ENCODE data around the gene TNRC18. TPM values are rescaled to one million over a fixed set of nuclear protein-coding genes. Genes with fewer than 3 reads are reported as not detected.
"Not testable (repeated sequence)": the region's sequence is repeated elsewhere in the genome, so short reads cannot be mapped to it uniquely, and the experiment has no call there.

TNRC18 gene
- total RNA-seq, 2 experiments from 2014 or later, result 39.4 to 48.6 TPM

DNA sequence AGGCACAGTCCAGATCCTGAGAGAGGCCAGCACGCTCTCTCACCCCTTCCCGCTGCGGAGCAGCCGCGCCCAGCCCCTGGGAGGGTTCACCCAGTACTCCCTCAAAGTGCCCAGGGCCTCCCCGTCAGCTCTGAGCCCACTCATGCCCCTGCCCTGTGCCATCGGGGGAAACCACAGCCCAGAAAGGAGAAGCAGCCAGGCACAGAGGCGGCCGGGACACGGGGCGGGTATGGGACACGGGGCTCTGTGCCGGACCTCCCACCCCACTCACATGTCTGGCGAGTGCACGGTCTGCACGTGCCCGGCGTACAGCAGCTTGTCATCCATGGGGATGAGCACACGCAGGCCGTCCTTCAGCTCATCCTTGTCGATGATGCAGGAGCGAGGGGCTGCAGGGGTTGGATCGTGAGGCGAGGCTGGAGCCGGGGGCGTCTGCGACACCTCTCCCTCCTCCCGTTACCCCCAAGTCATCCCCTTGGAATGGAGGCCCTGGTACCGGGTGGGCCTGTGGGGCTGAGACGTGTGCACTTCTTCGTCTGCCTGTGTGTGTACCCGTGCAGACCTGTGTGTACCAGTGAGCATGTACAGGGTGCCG is 102.7 kb downstream of the TNRC18 start:
- DNase-seq (no peak), ATAC-seq (no peak)
- intact Hi-C loops (cut with DNase I, micrococcal nuclease), result no loop called here
- no peak overlapping the region for H3K4me3 Mint-ChIP-seq
- no peaks in the 10 kb centered on the region for H3K27me3 Mint-ChIP-seq
- CTCF ChIA-PET, result interaction anchor here (0.6 kb wide), 1 partner anchor 81 kb away, joined by 3 read pairs; no protein-coding TSS in a partner anchor
- POLR2A ChIA-PET, result interaction anchor here (0.6 kb wide), 1 partner anchor 75 kb away, joined by 10 read pairs; no protein-coding TSS in a partner anchor
- H3K36me3 Mint-ChIP-seq (ENCODE audit: low read depth), result peaks cover 46% of the 10 kb centered on the region
- H3K4me1 Mint-ChIP-seq, result no peaks in the 10 kb centered on the region
- no peak overlapping the region for H3K27ac Mint-ChIP-seq
- peaks cover 9% of the 10 kb centered on the region for H3K9me3 Mint-ChIP-seq (ENCODE audit: low read depth)

DNA sequence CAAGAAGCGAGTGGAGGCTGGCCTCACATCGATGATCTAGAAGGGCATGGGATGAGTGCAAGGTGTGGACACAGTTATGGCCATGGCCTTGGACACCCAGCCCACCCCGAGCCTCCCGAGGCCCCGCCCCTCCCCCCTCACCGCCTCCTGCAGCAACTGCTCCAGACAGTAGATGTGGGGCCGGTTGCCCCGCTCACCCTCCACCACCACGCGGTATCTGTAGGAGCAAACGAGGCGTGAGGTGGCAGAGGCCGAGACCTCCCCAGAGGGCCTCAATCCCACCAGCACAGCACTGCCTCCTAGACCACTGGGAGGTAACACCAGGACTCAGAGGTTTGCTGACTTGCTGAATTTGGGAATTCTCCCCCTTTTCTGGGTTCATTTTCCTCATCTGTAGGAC is 103.2 kb downstream of the TNRC18 start:
- H3K27me3 Mint-ChIP-seq, result no peaks in the 10 kb centered on the region
- H3K4me3 Mint-ChIP-seq, result no peak overlapping the region
- no peak overlapping the region for H3K27ac Mint-ChIP-seq
- ChIA-PET CTCF (interaction anchor here (1.4 kb wide), 1 partner anchor 80 kb away, joined by 3 read pairs; no protein-coding TSS in a partner anchor), POLR2A (no interaction called here)
- H3K36me3 Mint-ChIP-seq (ENCODE audit: low read depth), result peaks cover 50% of the 10 kb centered on the region
- ATAC-seq (no peak), DNase-seq (no peak)
- H3K9me3 Mint-ChIP-seq (ENCODE audit: low read depth), result peaks cover 9% of the 10 kb centered on the region
- intact Hi-C loops (cut with DNase I, micrococcal nuclease), result no loop called here
- no peaks in the 10 kb centered on the region for H3K4me1 Mint-ChIP-seq

DNA sequence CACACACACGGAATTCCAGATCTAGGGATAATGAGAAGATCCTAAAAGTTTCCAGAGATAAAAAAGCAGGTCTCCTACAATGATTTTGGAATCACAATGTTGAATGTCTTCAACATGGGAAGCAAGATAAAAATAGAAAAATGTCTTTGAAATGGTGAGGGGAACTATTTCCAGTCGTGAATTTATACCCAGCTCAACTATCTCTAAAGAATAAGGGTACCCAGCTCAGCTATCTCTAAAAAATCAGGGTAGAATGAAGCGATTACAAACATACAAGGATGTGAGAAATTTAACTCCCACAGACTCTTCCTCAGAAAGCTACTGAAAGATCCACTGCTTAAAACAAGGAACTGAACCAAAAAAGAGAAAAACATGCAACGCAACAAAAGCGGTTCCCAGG is 105.0 kb downstream of the TNRC18 start:
- CTCF ChIA-PET, result not testable (repeated sequence)

DNA sequence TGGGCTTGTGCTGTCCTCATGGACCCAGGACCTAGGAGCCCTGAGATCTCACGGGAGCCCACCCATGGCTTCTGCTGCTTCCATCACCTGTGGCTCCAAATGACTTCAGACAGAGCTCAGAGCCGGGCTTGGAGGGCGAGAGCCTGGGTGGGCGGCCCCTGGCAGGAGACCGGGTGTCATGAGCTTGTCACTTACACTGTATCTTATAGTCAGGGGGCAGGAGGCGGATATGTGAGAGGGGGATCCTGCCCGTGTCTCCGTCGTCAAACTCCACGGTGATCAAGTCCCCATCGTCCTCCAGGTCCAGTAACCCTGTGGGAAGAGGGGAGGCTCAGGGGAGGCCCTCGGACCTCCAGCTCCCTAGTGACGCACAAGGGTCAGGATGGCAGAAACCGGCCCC is 107.9 kb downstream of the TNRC18 start:
- DNase-seq (no peak), ATAC-seq (no peak)
- intact Hi-C loops (cut with DNase I, micrococcal nuclease), result no loop called here
- peaks cover 49% of the 10 kb centered on the region for H3K36me3 Mint-ChIP-seq (ENCODE audit: low read depth)
- no peak overlapping the region for H3K4me3 Mint-ChIP-seq
- H3K9me3 Mint-ChIP-seq (ENCODE audit: low read depth), result peaks cover 9% of the 10 kb centered on the region
- no peaks in the 10 kb centered on the region for H3K27me3 Mint-ChIP-seq
- no peak overlapping the region for H3K27ac Mint-ChIP-seq
- CTCF ChIA-PET, result no interaction called here
- POLR2A ChIA-PET, result no interaction called here
- H3K4me1 Mint-ChIP-seq, result no peaks in the 10 kb centered on the region

More for the DNA sequence above, 105.0 kb downstream of the TNRC18 start:
- H3K27ac Mint-ChIP-seq; H3K9me3 Mint-ChIP-seq (ENCODE audit: low read depth); ATAC-seq; DNase-seq; POLR2A ChIA-PET; intact Hi-C loops (cut with DNase I, micrococcal nuclease); H3K27me3 Mint-ChIP-seq; H3K4me1 Mint-ChIP-seq; H3K4me3 Mint-ChIP-seq: not testable (repeated sequence)
- peaks cover 51% of the 10 kb centered on the region for H3K36me3 Mint-ChIP-seq (ENCODE audit: low read depth)

DNA sequence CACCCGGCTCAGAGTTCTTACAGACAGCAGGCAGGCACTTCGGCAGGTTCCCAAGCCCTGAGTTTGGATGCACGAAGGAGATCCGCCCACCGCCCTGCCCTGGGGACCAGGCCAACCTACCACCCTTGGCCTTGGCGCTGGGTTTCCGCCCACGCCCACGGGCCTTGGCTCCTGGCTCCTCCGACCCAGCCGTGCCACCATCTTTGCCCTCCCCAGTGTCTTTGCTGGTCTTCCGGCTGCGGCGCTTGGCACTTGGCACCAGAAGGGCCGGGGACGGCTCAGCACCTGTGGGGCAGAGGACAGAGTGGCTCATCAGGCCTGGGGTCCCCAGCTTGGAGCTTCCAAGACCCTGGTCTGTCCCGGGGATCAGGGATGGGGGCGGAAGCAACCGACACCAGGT is 108.8 kb downstream of the TNRC18 start:
- Mint-ChIP-seq H3K4me3 (no peak overlapping the region), H3K27me3 (no peaks in the 10 kb centered on the region), H3K4me1 (no peaks in the 10 kb centered on the region), H3K9me3 (ENCODE audit: low read depth) (peaks cover 9% of the 10 kb centered on the region), H3K36me3 (ENCODE audit: low read depth) (peaks cover 47% of the 10 kb centered on the region), H3K27ac (no peak overlapping the region)
- intact Hi-C loops (cut with DNase I, micrococcal nuclease), result no loop called here
- ATAC-seq, result no peak
- no peak for DNase-seq
- ChIA-PET CTCF (no interaction called here), POLR2A (no interaction called here)

DNA sequence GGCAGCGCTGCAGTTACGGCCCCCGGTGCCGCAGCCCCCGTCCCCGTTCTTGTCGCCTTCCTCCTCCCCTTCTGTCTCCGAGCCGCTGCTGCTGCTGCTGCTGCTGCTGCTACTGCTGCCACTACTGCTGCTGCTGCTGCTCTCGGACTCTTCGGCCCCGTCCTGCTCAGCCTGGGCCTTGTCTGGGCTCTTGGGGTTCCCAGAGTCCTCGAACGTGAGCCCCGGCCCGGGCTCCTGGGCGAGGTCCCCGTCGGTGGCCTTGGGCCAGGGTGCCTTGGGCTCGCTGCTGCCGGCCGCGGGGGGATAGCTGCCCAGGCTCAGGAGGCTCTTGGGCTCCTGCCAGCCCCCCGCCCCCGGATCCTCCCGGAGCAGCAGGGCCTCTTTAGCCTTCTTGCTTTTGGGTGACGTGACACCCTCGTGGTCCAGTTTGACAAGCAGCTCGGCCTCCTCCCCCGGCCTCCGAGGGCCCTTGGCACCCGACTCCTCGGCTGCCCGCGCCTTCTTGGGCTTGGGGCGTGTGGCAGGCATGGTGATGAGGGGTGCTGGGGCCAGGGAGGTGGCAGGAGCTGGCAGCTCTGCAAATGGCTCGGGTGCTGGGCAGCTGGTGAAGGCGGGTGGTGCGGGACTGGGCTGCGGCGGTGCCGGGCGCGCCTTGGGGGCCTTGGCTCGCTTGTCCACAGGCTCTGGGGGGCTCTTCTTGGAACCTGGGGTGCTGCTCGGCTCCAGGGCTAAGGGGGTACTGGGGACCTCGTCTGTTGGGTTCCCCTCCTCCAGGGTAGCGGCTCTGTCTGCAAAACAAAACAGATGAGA is 110.4 kb downstream of the TNRC18 start:
- DNase-seq; H3K27me3 Mint-ChIP-seq; H3K27ac Mint-ChIP-seq; intact Hi-C loops (cut with DNase I, micrococcal nuclease); H3K4me1 Mint-ChIP-seq; H3K4me3 Mint-ChIP-seq; ATAC-seq; POLR2A ChIA-PET; H3K9me3 Mint-ChIP-seq (ENCODE audit: low read depth): not testable (repeated sequence)
- CTCF ChIA-PET, result interaction anchor here (0.6 kb wide), 1 partner anchor 333 kb away, joined by 3 read pairs; no protein-coding TSS in a partner anchor
- H3K36me3 Mint-ChIP-seq (ENCODE audit: low read depth), result peaks cover 34% of the 10 kb centered on the region

DNA sequence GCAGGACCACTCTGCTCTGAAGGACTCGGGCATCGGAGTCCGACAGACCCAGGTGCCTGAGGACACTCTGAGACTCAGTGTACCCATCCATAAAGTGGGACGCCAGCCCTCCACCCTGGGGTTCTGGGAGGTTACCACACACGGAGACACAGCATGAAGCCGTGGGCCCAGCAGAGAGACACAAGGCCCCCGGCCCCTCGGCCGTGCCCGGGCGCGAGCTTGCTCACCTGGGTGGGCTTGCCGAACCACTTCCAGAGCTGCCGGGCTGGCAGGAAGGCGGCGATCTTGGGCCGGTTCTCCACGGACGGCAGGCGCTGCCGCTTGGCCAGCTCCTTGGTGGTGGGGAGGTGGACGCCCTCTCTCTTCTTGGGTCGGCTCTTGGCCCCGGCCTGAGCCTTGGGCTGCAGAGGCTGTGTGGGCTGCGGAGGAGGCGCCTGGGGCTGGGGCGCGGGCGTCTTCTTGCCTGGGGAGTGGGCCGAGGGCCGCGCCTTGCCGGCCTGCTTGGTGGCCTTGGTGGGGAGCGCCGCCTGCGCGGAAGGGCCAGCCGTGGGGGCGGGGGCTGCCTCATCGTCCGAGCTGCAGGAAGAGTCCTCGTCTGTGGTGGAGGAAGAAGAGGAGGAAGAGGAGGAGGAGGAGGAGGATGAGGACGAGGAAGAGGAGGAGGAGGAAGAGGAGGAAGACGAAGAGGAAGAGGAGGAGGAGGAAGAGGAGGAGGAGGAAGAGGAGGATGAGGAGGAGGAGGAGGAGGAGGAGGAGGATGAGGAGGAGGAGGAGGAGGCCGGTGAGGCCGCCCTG is 111.2 kb downstream of the TNRC18 start:
- peaks cover 33% of the 10 kb centered on the region for H3K36me3 Mint-ChIP-seq (ENCODE audit: low read depth)
- CTCF ChIA-PET, result interaction anchor here (0.6 kb wide), 1 partner anchor 334 kb away, joined by 3 read pairs; no protein-coding TSS in a partner anchor
- DNase-seq; H3K4me1 Mint-ChIP-seq; intact Hi-C loops (cut with DNase I, micrococcal nuclease); ATAC-seq; H3K9me3 Mint-ChIP-seq (ENCODE audit: low read depth); H3K27me3 Mint-ChIP-seq; H3K4me3 Mint-ChIP-seq; POLR2A ChIA-PET; H3K27ac Mint-ChIP-seq: not testable (repeated sequence)

DNA sequence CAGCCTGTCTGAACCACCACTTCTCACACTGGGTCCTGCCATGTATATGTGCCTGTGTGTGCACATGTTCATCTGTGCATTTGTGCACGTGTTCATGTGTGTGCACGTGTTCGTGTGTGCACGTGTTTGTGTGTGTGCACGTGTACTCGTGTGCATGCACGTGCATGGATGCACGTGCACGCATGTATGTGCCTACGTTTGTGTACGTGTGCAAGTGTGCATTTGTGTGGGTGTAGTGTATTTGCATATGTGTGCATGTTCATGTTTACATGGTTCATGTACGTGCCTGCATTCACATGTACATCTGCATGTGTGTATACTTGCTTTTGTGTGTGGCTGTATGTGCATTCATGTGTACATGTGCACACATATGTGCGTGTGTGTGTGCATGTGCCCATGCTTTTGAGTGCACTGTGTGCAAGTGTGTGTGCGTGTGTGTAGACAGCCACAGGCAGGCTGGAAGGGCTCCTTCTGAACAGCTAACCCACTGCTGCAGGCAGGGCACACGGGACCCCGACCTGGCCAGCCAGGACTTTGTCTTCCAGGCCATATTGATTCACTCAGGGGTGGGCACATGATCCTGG is 112.7 kb downstream of the TNRC18 start:
- intact Hi-C loops (cut with DNase I, micrococcal nuclease), result no loop called here
- H3K27me3 Mint-ChIP-seq, result no peaks in the 10 kb centered on the region
- H3K36me3 Mint-ChIP-seq (ENCODE audit: low read depth), result peaks cover 34% of the 10 kb centered on the region
- no peak for DNase-seq
- no peak overlapping the region for H3K27ac Mint-ChIP-seq
- no peak overlapping the region for H3K4me3 Mint-ChIP-seq
- CTCF ChIA-PET, result no interaction called here
- POLR2A ChIA-PET, result no interaction called here
- H3K9me3 Mint-ChIP-seq (ENCODE audit: low read depth), result no peaks in the 10 kb centered on the region
- no peaks in the 10 kb centered on the region for H3K4me1 Mint-ChIP-seq
- ATAC-seq, result no peak

DNA sequence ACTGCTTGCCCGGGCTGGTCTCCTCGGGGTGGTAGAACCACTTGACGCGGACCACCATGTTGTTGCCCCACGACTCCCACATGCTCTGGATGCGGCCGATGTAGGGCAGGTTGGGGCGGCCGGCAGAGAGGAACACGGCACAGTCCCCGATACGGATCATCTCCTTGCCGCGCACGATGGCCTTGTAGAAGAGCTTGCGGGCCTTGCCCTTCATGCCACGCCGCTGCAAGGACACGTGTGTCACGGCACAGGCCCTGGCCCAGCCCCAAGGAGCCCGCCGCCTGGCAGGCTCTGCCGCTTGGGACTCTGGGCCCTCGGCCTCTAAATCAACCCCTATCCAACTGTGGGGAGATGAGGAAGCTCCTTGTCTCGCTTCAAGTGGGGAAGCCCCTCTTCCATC is 114.5 kb downstream of the TNRC18 start:
- CTCF ChIA-PET, result no interaction called here
- POLR2A ChIA-PET, result no interaction called here
- H3K36me3 Mint-ChIP-seq (ENCODE audit: low read depth), result peaks cover 27% of the 10 kb centered on the region

DNA sequence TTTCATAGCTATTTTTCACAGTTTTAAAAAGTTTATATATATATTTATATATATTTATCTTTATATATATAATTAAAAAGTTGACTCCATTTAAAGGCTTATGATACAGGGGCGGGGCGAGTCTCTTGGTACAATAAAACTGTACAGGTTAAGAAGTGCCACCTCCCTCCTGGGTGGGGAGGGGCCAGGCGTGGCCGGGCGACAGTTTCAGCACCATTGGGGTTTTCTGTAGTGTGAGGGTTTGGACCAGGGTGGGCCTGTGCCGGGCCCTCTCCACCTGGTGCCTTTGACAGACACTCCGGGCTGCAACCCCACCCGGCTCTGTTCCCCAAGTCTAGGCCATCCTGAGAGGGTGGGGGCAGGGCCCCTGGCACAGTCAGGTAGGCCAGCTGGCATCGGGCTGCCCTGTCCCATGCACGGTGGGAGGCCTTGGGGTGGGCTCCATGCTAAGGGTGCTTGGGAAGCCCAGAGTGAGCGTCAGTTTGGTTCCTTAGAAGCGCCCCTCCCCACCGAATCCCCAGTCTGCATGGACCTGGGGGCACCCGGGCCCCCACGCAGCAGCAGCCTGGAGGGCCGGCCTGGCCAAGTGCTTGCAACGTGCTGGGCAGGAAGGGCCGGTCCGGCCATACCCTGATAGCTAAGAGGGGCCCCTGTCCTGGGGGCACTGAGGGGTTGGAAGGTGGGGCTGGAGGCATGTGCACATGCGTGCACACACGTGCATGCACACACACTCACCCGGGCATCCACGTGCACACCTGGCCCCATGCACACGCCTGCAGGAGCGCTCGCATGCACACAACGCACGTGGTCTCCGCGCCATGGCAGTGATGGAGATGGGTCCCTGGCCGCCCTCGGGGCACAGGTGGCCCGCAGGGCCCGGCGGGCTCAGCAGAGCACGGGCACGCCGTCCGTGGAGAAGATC is 116.2 kb downstream of the TNRC18 start:
- ATAC-seq; intact Hi-C loops (cut with DNase I, micrococcal nuclease); H3K4me1 Mint-ChIP-seq; POLR2A ChIA-PET; H3K9me3 Mint-ChIP-seq (ENCODE audit: low read depth); H3K27ac Mint-ChIP-seq; CTCF ChIA-PET; H3K4me3 Mint-ChIP-seq; H3K27me3 Mint-ChIP-seq; DNase-seq: not testable (repeated sequence)
- H3K36me3 Mint-ChIP-seq (ENCODE audit: low read depth), result peaks cover 27% of the 10 kb centered on the region

More for the DNA sequence above, 114.5 kb downstream of the TNRC18 start:
- Mint-ChIP-seq H3K9me3 (ENCODE audit: low read depth) (no peaks in the 10 kb centered on the region), H3K27ac (no peak overlapping the region), H3K27me3 (no peaks in the 10 kb centered on the region), H3K4me1 (no peaks in the 10 kb centered on the region), H3K4me3 (no peak overlapping the region)
- DNase-seq, result no peak
- intact Hi-C loops (cut with DNase I, micrococcal nuclease), result no loop called here
- no peak for ATAC-seq

DNA sequence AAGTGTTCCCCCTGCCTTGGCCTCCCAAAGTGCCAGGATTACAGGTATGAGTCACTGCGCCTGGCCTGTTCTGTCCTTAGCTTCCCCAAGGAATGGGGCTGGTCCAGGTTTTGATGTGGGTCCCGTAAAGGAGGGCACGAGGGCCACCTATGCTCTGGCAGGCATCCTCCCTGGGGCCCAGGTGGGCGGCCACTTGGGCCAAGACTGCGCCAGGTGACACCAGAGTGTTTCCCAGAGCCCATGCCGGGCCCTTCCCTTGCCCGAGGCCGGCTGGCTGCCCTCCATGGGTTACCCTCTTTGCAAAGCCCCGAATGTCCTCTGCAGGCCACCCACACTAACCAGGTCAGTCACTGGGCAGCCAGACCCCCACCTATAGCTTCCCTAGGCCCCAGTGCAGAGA is 118.6 kb downstream of the TNRC18 start:
- H3K9me3 Mint-ChIP-seq (ENCODE audit: low read depth); intact Hi-C loops (cut with DNase I, micrococcal nuclease); ATAC-seq; DNase-seq; POLR2A ChIA-PET; H3K36me3 Mint-ChIP-seq (ENCODE audit: low read depth); H3K27ac Mint-ChIP-seq; H3K4me3 Mint-ChIP-seq; H3K4me1 Mint-ChIP-seq; CTCF ChIA-PET; H3K27me3 Mint-ChIP-seq: not testable (repeated sequence)

All from activated CD4-positive, alpha-beta T cell treated with anti-CD3 and anti-CD28 coated beads for 36 hours (primary cell).